HL-60 (cell line): ENCODE results near the gene TPPP2.

Source experiments
- DNase-seq, 2 experiments: peaks; one replicate each; pipeline ENCODE4 v3.0.0-alpha.2; 2010 to 2020; ENCODE audit warnings: low read depth in 1 of 2, low spot score in 1 of 2
- H3K27ac ChIP-seq: fragments of 250-450 bp; sonication (Bioruptor Pico); replicated peaks from 2 replicates; pipeline ENCODE4 v1.5.1; 2020; ENCODE audit warnings: mild to moderate bottlenecking, moderate library complexity
- H3K27me3 ChIP-seq: fragments of 250-450 bp; sonication (Bioruptor Pico); 2 replicates; pipeline ENCODE4 v1.5.1; 2021; ENCODE audit warnings: mild to moderate bottlenecking, moderate library complexity; ENCODE audit not compliant: insufficient read depth, poor library complexity, severe bottlenecking
- H3K4me3 ChIP-seq: replicated peaks from 2 replicates; pipeline ENCODE4 v1.5.1; 2011; ENCODE audit warnings: mild to moderate bottlenecking, control low read depth, low read length; ENCODE audit not compliant: insufficient read depth
- CTCF ChIP-seq: IDR thresholded peaks from one replicate; pipeline ENCODE4 v1.5.1; 2011; ENCODE audit warnings: low read length, control low read depth, inconsistent platforms; ENCODE audit not compliant: insufficient read depth
- GABPA ChIP-seq: IDR thresholded peaks from 2 replicates; pipeline ENCODE4 v1.6.1; 2012; ENCODE audit warnings: low read depth
- POLR2AphosphoS5 ChIP-seq: IDR thresholded peaks from 2 replicates; pipeline ENCODE4 v1.6.1; 2012; ENCODE audit warnings: low read depth
- SPI1 ChIP-seq: IDR thresholded peaks from 2 replicates; pipeline ENCODE4 v1.6.1; 2012; ENCODE audit warnings: low read depth, mild to moderate bottlenecking, borderline replicate concordance
- TF ChIP-seq, protein P1 (sequence below): IDR thresholded peaks from 2 replicates; pipeline ENCODE4 v1.6.1; 2012; ENCODE audit warnings: low read depth; ENCODE audit not compliant: insufficient replicate concordance

The TPPP2 gene

DNA sequence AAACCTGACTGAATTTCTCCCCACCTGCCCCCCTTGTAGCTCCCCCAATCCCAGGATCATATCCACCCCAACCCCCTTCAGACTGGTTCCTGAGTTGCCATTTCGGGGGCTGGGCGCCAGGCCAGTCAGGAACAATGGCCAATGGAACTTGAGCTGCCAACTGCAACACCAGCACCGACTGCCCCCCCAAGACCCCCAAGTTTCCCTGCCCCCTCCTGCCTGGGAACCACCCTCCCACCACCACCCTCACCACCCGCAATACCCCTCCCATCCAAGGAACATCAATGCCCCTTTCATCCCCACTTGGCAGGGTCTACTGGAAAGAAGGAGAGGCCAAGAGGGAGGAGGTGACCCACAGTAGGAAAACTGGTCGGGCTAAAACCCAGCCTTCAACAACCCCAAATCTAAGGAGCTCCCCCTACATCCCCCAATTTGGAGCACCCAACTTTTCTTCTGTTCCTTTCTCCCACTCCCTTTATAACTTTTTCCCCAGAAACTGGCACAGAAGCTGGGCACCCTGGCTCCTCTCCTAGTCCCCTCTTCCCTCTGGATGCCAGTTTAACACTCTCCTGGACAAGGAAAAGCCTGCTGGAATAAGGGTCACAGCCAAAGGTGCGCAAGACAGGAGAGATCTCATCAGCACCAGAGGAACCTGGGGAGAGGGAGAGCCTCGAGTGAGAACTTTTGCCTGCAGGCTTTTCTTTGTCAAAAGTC, 3.6 kb upstream of the TPPP2 start:
- TF ChIP-seq POLR2AphosphoS5 (no peak), SPI1 (no peak)

GRCh38 chr14:21026988-21027315, 3.1 kb upstream of the TPPP2 start:
- Histone ChIP-seq H3K27ac (no peak overlapping the region), H3K27me3 (peaks cover 19% of the 10 kb centered on the region), H3K4me3 (no peak overlapping the region)
- no peak for DNase-seq
- no peak for TF ChIP-seq GABPA
- TF ChIP-seq, protein P1, sequence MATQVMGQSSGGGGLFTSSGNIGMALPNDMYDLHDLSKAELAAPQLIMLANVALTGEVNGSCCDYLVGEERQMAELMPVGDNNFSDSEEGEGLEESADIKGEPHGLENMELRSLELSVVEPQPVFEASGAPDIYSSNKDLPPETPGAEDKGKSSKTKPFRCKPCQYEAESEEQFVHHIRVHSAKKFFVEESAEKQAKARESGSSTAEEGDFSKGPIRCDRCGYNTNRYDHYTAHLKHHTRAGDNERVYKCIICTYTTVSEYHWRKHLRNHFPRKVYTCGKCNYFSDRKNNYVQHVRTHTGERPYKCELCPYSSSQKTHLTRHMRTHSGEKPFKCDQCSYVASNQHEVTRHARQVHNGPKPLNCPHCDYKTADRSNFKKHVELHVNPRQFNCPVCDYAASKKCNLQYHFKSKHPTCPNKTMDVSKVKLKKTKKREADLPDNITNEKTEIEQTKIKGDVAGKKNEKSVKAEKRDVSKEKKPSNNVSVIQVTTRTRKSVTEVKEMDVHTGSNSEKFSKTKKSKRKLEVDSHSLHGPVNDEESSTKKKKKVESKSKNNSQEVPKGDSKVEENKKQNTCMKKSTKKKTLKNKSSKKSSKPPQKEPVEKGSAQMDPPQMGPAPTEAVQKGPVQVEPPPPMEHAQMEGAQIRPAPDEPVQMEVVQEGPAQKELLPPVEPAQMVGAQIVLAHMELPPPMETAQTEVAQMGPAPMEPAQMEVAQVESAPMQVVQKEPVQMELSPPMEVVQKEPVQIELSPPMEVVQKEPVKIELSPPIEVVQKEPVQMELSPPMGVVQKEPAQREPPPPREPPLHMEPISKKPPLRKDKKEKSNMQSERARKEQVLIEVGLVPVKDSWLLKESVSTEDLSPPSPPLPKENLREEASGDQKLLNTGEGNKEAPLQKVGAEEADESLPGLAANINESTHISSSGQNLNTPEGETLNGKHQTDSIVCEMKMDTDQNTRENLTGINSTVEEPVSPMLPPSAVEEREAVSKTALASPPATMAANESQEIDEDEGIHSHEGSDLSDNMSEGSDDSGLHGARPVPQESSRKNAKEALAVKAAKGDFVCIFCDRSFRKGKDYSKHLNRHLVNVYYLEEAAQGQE, result no peak
- TF ChIP-seq SPI1, result no peak
- no peak for TF ChIP-seq CTCF
- no peak for TF ChIP-seq POLR2AphosphoS5

More for the DNA sequence above, 3.6 kb upstream of the TPPP2 start:
- peaks cover 19% of the 10 kb centered on the region for H3K27me3 ChIP-seq
- DNase-seq, result no peak
- H3K27ac ChIP-seq, result no peak overlapping the region
- H3K4me3 ChIP-seq, result no peak overlapping the region

DNA sequence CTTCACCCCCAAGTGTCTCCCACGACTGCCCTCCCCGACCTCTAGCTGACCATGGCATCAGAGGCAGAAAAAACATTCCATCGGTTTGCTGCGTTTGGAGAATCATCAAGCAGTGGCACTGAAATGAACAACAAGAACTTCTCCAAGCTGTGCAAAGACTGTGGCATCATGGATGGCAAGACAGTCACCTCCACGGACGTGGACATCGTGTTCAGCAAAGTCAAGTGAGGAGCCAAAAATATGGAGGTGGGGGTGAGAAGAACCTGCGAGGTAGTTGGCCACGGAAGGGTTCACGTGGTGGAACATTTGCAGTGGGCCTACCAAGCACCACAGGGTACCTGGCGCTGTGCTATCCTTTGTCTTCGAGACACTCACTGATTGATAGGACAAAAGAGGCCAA, 514 bp downstream of the TPPP2 start:
- Histone ChIP-seq H3K27me3 (no peaks in the 10 kb centered on the region), H3K27ac (no peak overlapping the region), H3K4me3 (no peak overlapping the region)
- TF ChIP-seq, protein P1, result no peak
- TF ChIP-seq POLR2AphosphoS5, result no peak
- DNase-seq, result no peak

GRCh38 chr14:21032326-21033132, 2.5 kb downstream of the TPPP2 start:
- Histone ChIP-seq H3K27me3 (no peaks in the 10 kb centered on the region), H3K27ac (no peak overlapping the region), H3K4me3 (no peak overlapping the region)
- DNase-seq, result peak; percentile 54 to 84
- TF ChIP-seq GABPA (no peak), SPI1 (no peak), CTCF (no peak), POLR2AphosphoS5 (no peak)
- TF ChIP-seq, protein P1, result no peak
